HG03457 (cell line): ENCODE measurements around the gene NUDT6.
"Not testable (repeated sequence)": the region's sequence is repeated elsewhere in the genome, so short reads cannot be mapped to it uniquely, and the experiment has no call there.

Source experiments
- ATAC-seq: cut with Tn5 transposase; IDR thresholded peaks from one replicate; pipeline ENCODE4 v1.9.1; 2021; ENCODE audit warnings: moderate number of reproducible peaks; ENCODE audit not compliant: unreplicated experiment

NUDT6 gene

GRCh38 chr4:122879001-122879400 lies 43.4 kb downstream of the NUDT6 start:
- ATAC-seq, result no peak

- ATAC-seq, result no peak
These were observed 45.9 kb downstream of the NUDT6 start for GRCh38 chr4:122876456-122876855.

GRCh38 chr4:122875949-122876348 lies 46.4 kb downstream of the NUDT6 start:
- no peak for ATAC-seq

DNA sequence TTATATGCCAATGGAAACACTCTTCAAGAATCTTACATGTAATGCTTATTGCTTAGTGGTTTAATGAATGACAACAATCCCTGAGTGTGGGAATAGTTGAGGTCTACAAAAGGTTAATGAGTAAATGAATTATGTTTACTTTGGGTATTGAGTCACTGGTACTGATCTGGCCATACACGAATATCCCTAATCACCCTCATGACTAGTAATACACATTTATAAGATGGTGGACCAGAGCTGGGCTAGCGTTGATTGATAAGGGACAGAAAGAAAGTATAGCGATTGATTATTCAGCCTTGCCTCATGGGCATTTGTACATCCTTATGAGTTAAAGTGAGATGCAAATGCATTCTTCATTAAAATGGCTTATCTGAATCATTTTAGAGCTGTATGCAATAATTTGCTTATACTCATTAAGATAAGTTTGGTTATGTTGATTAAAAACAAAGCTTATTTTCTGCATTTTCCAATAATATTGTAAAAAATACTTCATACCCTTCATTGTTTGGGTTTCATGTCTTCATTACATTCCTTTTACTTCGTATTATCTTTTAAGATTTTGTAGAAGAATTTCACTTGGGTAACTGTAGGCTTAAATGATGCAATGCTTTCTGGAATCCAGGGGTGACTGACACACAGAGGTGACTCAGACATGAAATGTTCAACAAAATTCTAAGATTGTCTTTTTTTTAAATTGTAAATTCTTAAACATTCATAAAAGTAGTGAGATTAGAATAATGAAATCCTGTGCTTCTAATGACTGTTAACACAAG lies 48.4 kb downstream of the NUDT6 start:
- ATAC-seq, result no peak

DNA sequence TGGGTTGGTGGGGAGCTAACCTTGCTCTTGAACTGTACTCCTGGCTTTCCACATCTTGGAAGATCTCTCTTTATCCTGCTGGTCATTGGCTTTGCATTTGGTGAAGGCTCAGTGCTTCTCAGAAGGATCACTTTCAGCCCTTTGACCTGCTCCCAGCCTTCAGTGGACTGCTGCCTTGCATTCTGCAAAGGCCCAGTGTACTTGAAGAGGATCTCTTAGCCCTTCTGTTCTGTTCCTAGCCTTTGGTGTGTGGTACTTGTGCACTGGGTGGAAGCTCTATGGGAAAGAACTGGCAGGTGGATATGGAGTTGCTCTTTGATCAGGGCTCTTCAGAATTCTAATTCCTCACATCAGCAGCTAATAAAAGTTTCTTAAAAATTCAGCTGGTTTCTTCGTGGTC lies 49.3 kb downstream of the NUDT6 start:
- ATAC-seq, result no peak

GRCh38 chr4:122868235-122868634 lies 54.2 kb downstream of the NUDT6 start:
- not testable (repeated sequence) for ATAC-seq

DNA sequence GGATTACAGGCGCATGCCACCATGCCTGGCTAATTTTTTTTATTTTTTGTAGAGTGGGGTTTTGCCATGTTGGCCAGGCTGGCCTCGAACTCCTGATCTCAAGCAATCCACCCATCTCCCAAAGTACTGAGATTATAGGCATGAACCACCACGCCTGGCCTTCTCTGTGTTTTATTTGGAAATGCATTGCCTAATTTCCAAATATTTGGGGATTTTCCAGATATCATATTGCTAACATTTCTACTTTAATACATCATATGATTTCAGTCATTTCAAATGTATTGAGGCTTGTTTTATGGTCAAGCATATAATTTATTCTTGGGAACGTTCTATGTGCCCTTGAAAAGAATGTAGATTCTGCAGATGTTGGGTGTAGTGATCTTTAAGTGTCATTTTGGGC lies 57.0 kb downstream of the NUDT6 start:
- ATAC-seq, result no peak

GRCh38 chr4:122863639-122864038 lies 58.8 kb downstream of the NUDT6 start:
- ATAC-seq, result no peak

DNA sequence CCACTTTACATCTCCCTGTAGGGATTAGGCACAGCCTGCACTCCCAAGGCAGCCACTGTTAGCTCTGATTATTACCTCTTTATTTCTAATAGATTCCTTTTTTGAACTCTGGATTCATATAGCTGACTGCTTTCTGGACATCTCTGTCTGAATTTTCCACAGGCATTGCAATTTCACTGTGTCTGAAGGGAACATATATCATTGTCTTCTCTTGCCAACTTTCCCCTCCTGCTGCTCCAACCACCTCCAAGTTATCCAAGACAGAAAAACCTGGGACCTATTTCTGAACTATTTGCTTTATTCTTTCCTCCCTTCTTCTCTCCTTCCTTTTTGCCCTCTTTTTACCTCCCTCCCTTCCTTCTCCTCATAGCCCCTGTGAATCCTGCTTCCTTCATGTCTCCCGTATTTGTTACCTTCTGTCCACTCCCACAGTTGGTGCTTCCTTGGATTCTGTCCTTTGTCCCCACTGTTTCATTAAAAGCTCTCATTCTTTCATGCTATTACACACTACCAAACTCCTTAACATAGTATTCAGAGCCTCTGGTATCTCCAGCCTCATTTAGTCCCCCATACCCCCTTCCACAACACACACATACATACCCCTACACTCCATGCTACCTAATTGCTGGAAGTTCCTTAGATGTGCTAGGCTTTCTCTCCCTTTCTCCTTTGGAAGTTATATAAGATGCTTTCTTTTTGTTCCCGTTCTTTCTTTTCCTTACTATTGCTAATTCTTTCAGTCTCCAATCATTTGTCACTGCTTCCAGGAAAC lies 61.0 kb downstream of the NUDT6 start:
- ATAC-seq, result no peak

GRCh38 chr4:122858705-122859104 lies 63.7 kb downstream of the NUDT6 start:
- ATAC-seq, result no peak

DNA sequence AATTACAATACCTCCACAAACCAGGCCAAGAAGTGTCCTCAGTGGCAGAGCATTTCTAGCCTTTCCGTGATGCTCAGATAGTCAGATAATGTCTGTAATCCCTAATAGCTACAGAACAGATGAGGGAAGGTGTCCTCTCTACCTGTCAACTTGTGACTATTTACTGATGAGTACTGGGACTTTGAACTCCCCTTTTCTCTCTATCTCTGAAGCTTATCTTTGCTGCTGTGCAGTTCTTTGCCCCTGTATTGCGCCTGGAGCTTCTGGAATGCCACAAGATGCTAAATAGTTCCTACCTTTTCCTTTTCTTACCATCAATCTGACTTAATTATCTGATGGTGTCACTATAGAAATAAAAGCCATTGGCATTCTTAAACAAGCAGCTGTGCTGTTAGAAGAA lies 65.2 kb downstream of the NUDT6 start:
- ATAC-seq, result no peak

GRCh38 chr4:122855353-122855890 lies 67.0 kb downstream of the NUDT6 start:
- no peak for ATAC-seq

- no peak for ATAC-seq
These were observed 67.7 kb downstream of the NUDT6 start for GRCh38 chr4:122854447-122855352.

DNA sequence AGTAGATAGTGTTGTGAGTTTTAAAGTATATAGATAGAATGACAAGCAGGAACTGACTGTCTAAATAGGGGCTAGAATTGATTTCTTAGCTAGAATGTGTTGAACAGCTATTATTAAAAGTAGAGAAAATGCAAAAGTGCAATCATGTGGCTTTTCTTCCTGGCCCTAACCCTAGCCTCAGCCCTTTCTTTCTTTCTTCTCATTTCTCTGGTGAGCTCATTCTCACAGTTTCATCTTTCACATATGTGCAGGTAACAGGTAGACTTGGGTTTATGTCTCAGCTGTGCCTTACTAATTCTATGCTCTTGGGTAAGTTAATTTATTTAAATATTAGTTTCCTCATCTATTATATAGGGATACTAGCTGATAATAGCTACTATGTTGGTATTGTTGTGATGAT lies 70.8 kb downstream of the NUDT6 start:
- ATAC-seq, result no peak

DNA sequence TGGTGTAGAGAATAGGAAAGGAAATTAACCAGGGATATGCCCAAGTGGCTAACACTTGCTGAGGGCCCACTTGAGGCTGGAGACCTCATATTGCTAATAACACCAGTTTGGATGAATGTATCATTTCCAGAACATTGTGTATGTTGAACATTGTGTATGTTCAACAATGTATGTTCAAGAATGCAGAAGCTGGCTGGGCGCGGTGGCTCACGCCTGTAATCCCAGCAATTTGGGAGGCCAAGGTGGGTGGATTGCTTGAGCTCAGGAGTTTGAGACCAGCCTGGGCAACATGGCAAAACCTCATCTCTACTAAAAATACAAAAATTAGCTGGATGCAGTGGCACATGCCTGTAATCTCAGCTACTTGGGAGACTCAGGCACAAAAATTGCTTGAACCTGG lies 72.6 kb downstream of the NUDT6 start:
- not testable (repeated sequence) for ATAC-seq

DNA sequence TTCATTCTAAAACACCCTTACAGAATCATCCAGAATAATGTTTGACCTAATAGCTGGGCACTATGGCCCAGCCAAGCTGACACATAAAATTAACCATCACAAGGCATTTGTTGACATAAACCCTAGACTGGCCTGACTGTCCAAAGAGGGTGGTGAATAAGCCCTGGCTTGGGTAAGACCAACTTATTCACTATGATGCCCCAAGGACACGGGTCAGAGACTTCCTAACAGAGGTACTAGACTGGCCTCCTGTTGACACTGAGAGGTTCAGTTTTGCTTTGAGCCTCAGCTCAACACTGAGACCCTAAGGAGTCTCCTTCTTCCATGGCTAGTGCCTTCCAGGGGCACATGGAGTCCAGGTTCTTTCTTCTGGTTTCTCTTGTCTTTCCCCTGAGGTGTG lies 74.5 kb downstream of the NUDT6 start:
- no peak for ATAC-seq

DNA sequence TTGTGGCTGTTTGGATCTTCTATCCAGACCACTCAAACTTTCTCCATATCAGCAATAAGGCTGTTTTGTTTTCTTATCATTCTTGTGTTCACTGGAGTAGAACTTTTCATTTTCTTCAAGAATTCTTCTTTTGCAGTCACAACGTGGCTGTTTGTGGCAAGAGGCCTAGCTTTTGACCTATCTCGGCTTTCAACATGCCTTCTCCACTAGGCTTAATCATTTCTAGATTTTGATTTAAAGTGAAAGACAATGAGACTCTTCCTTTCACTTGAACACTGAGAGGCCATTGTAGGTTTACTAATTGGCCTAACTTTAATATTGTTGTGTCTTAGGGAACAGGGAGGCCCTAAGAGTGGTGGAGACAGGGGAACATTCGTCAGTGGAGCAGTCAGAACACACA lies 76.6 kb downstream of the NUDT6 start:
- no peak for ATAC-seq

DNA sequence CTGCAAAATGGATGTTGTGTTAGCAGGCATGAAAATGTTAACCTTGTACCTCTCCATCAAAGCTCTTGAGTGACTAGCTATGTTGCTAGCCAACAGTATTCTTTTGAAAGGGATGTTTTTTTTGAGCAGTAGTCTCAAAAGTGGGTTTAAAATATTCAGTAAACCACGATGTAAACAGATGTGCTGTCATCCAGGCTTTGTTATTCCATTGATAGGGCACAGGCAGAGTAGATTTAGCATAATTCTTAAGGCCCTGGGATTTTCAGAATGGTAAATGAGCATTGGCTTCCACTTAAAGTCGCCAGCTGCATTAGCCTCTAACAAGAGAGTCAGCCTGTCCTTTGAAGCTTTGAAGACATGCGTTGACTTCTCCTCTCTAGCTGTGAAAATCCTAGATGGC lies 77.3 kb downstream of the NUDT6 start:
- no peak for ATAC-seq

GRCh38 chr4:122844391-122844790 lies 78.0 kb downstream of the NUDT6 start:
- ATAC-seq, result not testable (repeated sequence)

GRCh38 chr4:122842984-122843531 lies 79.3 kb downstream of the NUDT6 start:
- no peak for ATAC-seq
